Activated CD8-positive, alpha-beta memory T cell treated with anti-CD3 and anti-CD28 coated beads for 36 hours (primary cell): ENCODE results near the gene OR5J2. TPM values are rescaled to one million over a fixed set of nuclear protein-coding genes. Genes with fewer than 3 reads are reported as not detected.
"Not testable (repeated sequence)": the region's sequence is repeated elsewhere in the genome, so short reads cannot be mapped to it uniquely, and the experiment has no call there.

Experiments
- CTCF ChIA-PET: fragments of 350-600 bp; sonication (Branson Sonifier 250); formaldehyde crosslinking; loops from one replicate; lab custom pipeline; 2021; ENCODE audit warnings: antibody characterized with exemption; lab: Charles Lee
- POLR2A ChIA-PET: fragments of 350-600 bp; sonication (Branson Sonifier 250); formaldehyde crosslinking; loops from one replicate; lab custom pipeline; 2021; ENCODE audit warnings: antibody characterized with exemption; lab: Charles Lee
- total RNA-seq, 2 experiments: library from RNA; stranded (reverse); gene quantifications; one replicate each; pipeline ENCODE4 v1.2.3, GENCODE V29; 2021

OR5J2 gene
- total RNA-seq: not detected

GRCh38 chr11:56176318-56176717 is at the start of gene OR5J2:
OR5J2 (plus strand) TSS chr11:56176618; CDS start chr11:56176618, 0 bp downstream.
- POLR2A ChIA-PET: no interaction called here

GRCh38 chr11:56140151-56140661 is 36.2 kb upstream of the OR5J2 start, which contains the start of gene OR8J3:
OR8J3 (minus strand) TSS chr11:56140201; CDS start chr11:56137718, 2,483 bp downstream.
- POLR2A ChIA-PET: no interaction called here
- CTCF ChIA-PET: no interaction called here

More at GRCh38 chr11:56176318-56176717, at the start of gene OR5J2:
- CTCF ChIA-PET: no interaction called here

GRCh38 chr11:56143681-56144080 is 32.7 kb upstream of the OR5J2 start:
- CTCF ChIA-PET, POLR2A ChIA-PET: not testable (repeated sequence)

GRCh38 chr11:56151376-56151775 is 25.0 kb upstream of the OR5J2 start:
- POLR2A ChIA-PET: no interaction called here

GRCh38 chr11:56152333-56152732 is 24.1 kb upstream of the OR5J2 start:
- POLR2A ChIA-PET: no interaction called here
- CTCF ChIA-PET: no interaction called here

More at GRCh38 chr11:56151376-56151775, 25.0 kb upstream of the OR5J2 start:
- CTCF ChIA-PET: no interaction called here

GRCh38 chr11:56160217-56160616 is 16.2 kb upstream of the OR5J2 start, which contains the start of gene OR8K5:
OR8K5 (minus strand) TSS chr11:56160317; CDS start chr11:56160317, 0 bp downstream.
- ChIA-PET CTCF (no interaction called here), POLR2A (no interaction called here)

- ChIA-PET POLR2A (no interaction called here), CTCF (no interaction called here)
Observed at GRCh38 chr11:56163804-56164203, 12.6 kb upstream of the OR5J2 start.

GRCh38 chr11:56172256-56172830 is 4.1 kb upstream of the OR5J2 start:
- POLR2A ChIA-PET: no interaction called here
- CTCF ChIA-PET: no interaction called here

GRCh38 chr11:56183459-56183858 is 7.0 kb downstream of the OR5J2 start:
- POLR2A ChIA-PET: no interaction called here
- CTCF ChIA-PET: no interaction called here

GRCh38 chr11:56188602-56189001 is 12.2 kb downstream of the OR5J2 start:
- POLR2A ChIA-PET: no interaction called here
- CTCF ChIA-PET: no interaction called here

GRCh38 chr11:56196705-56197104 is 20.3 kb downstream of the OR5J2 start:
- ChIA-PET POLR2A (no interaction called here), CTCF (no interaction called here)

GRCh38 chr11:56197367-56197766 is 20.9 kb downstream of the OR5J2 start:
- ChIA-PET POLR2A (no interaction called here), CTCF (no interaction called here)

- CTCF ChIA-PET: no interaction called here
- POLR2A ChIA-PET: no interaction called here
Observed at GRCh38 chr11:56207790-56208189, 31.4 kb downstream of the OR5J2 start.

- CTCF ChIA-PET: no interaction called here
- POLR2A ChIA-PET: no interaction called here
Observed at GRCh38 chr11:56214537-56214936, 38.1 kb downstream of the OR5J2 start.

GRCh38 chr11:56219735-56220134 is 43.3 kb downstream of the OR5J2 start:
- CTCF ChIA-PET, POLR2A ChIA-PET: not testable (repeated sequence)

Other genes starting within 250 kb of the OR5J2 start
- gene OR5I1, start 240.2 kb upstream of the OR5J2 start, total RNA-seq: not detected
- not detected for gene OR10AG1, start 206.7 kb upstream of the OR5J2 start, total RNA-seq
- not detected for gene OR5F1, start 182.0 kb upstream of the OR5J2 start, total RNA-seq
- not detected for gene OR5AS1, start 149.0 kb upstream of the OR5J2 start, total RNA-seq
- not detected for gene OR8I2, start 83.3 kb upstream of the OR5J2 start, total RNA-seq
- not detected for gene OR8H2, start 72.9 kb upstream of the OR5J2 start, total RNA-seq
- not detected for gene OR8H3, start 54.2 kb upstream of the OR5J2 start, total RNA-seq
- not detected for gene OR8J3, start 36.4 kb upstream of the OR5J2 start, total RNA-seq
- gene OR8K5, start 16.3 kb upstream of the OR5J2 start, total RNA-seq: not detected
- not detected for gene OR5T2, start 57.6 kb downstream of the OR5J2 start, total RNA-seq
- gene OR5T3, start 75.6 kb downstream of the OR5J2 start, total RNA-seq: not detected
- not detected for gene OR5T1, start 97.5 kb downstream of the OR5J2 start, total RNA-seq
- gene OR8H1, start 115.6 kb downstream of the OR5J2 start, total RNA-seq: not detected
- not detected for gene OR8K3, start 138.5 kb downstream of the OR5J2 start, total RNA-seq
- gene OR8K1, start 169.4 kb downstream of the OR5J2 start, total RNA-seq: not detected
- gene OR8J1, start 177.7 kb downstream of the OR5J2 start, total RNA-seq: not detected
- not detected for gene OR8U1, start 199.0 kb downstream of the OR5J2 start, total RNA-seq
- gene OR5AL1, start 236.1 kb downstream of the OR5J2 start, total RNA-seq: not detected